WI38 (cell line): ENCODE data around the gene CHRNG.

ENCODE experiments used
- H3K4me3 ChIP-seq: 2 replicates; pipeline ENCODE4 v1.5.1; 2011; ENCODE audit warnings: low read depth, mild to moderate bottlenecking, control low read depth, low read length
- TF ChIP-seq, protein P1 (sequence below): IDR thresholded peaks from 2 replicates; pipeline ENCODE4 v1.5.1; 2012; ENCODE audit warnings: low read depth, mild to moderate bottlenecking, control low read depth, low read length

The CHRNG gene

DNA sequence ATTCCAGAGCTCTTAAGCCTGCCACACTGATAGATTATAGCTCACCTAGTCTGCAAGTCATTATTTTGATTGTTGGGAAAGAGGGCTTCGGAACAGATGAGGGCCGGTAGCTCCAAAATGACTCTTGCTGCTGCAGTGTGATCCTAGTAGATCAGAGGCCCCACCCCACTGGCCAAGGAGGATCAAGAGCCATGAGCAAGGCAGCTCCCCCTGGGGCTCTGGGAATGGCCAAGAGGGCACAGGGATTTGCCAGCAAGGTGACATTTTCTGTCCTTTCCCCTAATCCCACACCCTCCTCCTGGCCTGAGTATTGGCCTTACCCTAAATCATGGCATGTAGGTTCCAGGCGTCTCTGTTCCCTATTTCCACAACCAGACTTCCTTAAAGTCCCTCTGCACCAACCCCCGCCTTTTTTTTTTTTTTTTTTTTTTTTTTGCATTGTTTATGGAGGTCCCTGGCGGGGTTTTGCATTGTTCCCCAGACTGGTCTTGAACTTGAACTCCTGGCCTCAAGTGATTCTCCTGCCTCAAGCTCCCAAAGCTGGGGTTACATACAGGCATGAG is 47.5 kb downstream of the CHRNG start:
- H3K4me3 ChIP-seq: no peak overlapping the region
- TF ChIP-seq, protein P1, sequence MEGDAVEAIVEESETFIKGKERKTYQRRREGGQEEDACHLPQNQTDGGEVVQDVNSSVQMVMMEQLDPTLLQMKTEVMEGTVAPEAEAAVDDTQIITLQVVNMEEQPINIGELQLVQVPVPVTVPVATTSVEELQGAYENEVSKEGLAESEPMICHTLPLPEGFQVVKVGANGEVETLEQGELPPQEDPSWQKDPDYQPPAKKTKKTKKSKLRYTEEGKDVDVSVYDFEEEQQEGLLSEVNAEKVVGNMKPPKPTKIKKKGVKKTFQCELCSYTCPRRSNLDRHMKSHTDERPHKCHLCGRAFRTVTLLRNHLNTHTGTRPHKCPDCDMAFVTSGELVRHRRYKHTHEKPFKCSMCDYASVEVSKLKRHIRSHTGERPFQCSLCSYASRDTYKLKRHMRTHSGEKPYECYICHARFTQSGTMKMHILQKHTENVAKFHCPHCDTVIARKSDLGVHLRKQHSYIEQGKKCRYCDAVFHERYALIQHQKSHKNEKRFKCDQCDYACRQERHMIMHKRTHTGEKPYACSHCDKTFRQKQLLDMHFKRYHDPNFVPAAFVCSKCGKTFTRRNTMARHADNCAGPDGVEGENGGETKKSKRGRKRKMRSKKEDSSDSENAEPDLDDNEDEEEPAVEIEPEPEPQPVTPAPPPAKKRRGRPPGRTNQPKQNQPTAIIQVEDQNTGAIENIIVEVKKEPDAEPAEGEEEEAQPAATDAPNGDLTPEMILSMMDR: no peak

DNA sequence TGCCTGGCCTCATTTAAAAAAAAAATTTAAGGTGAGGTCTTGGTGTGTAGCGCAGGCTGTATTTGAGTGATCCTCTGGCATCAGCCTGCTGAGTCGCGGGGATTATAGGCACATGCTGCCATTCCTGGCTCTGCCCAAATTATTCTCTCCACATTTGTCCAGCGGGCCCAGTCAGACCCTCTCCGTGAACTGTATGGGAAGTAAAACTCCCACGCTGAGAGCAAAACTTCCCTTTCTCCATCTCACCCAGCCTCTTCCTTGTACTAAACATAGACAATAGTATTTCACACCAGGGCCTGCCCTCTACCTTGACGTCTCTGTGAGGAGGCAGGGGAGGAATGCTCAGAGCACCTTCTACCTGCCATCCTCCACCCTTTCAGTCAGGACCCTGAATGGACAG is 48.0 kb downstream of the CHRNG start:
- no peak overlapping the region for H3K4me3 ChIP-seq
- TF ChIP-seq, protein P1: no peak

DNA sequence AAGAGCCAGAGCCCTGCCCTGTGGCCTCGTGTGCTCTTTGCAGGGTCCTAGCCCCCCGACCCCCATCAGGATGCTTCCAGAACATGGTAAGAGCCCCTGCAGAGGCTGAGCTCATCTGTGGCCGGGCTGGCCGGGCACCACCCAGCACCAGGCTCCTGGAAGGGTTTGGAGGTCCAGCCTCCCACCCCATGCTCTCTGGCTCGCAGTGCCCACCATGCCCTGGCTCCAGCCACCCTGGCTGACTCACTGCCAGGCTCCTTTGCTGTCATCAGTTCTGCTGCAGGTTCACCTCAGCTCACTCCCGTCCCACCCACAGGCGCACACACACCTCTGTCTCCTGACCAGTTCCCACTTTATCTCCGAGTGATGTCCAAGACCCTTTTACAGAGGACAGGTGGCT is 48.5 kb downstream of the CHRNG start:
- TF ChIP-seq, protein P1: no peak
- no peak overlapping the region for H3K4me3 ChIP-seq

DNA sequence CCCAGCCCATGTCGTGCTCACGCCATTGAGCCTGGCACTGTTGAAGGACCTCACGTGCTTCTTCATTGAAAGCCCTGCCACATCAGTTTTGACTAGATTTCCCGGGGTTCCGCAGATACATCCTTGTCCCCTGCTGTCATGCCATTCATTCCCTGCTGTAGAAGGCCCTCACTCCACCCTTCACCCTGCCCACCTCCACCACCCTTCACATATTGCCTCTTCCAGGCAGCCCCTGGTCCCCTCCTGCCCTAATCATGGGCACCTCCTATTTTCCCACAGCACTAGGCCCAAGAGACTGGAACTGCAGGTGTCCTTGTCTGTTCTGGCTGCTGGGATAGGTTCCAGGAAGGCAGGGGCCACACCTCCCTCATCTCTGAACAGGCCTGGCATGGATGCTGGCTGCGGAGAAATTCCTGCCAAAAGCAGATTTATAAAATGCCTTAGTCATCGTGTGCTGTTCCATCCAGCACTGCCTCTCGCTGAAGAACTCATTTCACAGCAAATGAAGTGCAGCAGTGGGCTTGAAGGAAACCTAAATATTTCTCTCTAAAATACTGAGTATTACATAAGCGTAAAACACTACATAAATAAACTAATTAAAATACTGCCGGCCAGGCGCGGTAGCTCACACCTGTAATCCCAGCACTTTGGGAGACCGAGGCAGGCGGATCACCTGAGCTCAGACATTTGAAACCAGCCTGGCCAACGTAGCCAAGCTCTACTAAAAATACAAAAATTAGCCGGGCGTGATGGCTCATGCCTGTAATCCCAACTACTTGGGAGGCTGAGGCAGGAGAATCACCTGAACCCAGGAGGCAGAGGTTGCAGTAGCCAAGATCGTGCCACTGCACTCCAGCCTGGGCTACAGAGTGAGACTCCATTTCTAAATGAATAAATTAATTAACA is 49.4 kb downstream of the CHRNG start:
- no peak overlapping the region for H3K4me3 ChIP-seq
- TF ChIP-seq, protein P1: no peak

DNA sequence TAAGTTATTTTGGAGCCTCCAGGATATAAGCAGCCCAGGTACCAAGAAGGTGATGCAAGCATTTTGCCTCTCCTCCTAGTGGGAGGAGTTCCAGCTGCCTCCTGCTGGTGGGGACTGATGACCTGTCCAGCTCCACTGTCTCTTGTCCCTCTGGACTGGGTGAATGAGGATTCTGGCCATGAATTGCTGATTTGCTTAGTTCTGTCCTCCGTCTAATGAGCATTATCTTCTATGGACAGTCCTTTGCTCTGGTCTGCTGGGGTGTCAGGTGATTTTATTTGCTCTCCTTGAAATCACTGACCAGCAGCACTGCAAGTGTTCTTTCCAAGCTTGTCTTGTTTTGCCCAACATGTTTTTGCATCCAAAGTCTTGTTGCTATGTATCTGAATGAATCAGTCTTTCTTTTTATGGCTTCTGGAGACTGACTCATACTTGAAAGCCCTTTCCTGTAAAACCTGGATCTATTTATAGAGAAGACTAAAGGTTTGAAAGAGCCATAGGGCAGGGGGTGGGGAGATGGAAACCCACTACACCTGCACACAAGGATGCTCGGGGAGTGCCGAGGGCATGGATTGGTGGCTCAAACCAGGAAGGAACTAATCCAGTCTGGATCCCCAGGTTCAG is 53.4 kb downstream of the CHRNG start:
- TF ChIP-seq, protein P1: no peak

DNA sequence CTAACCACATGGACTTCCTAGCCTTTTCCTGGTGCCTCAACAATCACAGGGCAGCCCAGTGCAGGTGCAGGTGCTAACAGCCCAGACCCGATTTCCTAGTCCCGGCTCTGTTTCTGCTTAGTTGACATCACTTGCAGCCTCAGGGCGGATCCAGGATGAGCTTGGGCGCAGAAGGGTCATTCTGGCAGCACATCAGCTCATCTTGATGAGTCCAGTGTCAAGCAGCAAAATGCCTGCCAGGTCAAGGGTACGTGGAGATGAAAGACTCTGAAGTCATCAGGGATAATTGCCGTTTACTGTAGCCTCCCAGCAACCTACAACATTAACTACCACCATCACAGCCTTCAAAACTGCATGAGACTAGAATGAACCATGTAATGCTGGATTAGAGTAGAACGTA is 54.5 kb downstream of the CHRNG start:
- H3K4me3 ChIP-seq: no peak overlapping the region
- TF ChIP-seq, protein P1: no peak

More for the DNA sequence above, 53.4 kb downstream of the CHRNG start:
- H3K4me3 ChIP-seq: no peak overlapping the region
